GM12864 (cell line): Measurements from ENCODE around the gene CCSER1.
"Not testable (repeated sequence)": the region's sequence is repeated elsewhere in the genome, so short reads cannot be mapped to it uniquely, and the experiment has no call there.

Source experiments
- DNase-seq: peaks from one replicate; pipeline ENCODE4 v3.0.0-alpha.2; 2011; ENCODE audit warnings: low read depth
- H3K4me3 ChIP-seq: 2 replicates; pipeline ENCODE4 v1.5.1; 2011; ENCODE audit warnings: mild to moderate bottlenecking, low read depth, low read length, control low read depth
- CTCF ChIP-seq: IDR thresholded peaks from 2 replicates; pipeline ENCODE4 v1.5.1; 2011; ENCODE audit warnings: low read depth, mild to moderate bottlenecking, moderate library complexity, low read length, control low read depth, inconsistent platforms; ENCODE audit errors: missing control alignments

CCSER1 gene

GRCh38 chr4:91257721-91258120, 1130.5 kb downstream of the CCSER1 start:
- no peak for DNase-seq

GRCh38 chr4:91258326-91258725, 1131.1 kb downstream of the CCSER1 start:
- TF ChIP-seq CTCF, result no peak
- no peak for DNase-seq
- no peak overlapping the region for H3K4me3 ChIP-seq

More at GRCh38 chr4:91257721-91258120, 1130.5 kb downstream of the CCSER1 start:
- no peak for TF ChIP-seq CTCF
- no peak overlapping the region for H3K4me3 ChIP-seq

GRCh38 chr4:91267543-91267942, 1140.3 kb downstream of the CCSER1 start:
- H3K4me3 ChIP-seq, result no peak overlapping the region
- TF ChIP-seq CTCF, result no peak
- no peak for DNase-seq

- not testable (repeated sequence) for DNase-seq, H3K4me3 ChIP-seq
Observed at GRCh38 chr4:91268481-91268880, 1141.3 kb downstream of the CCSER1 start.

GRCh38 chr4:91268913-91269312, 1141.7 kb downstream of the CCSER1 start:
- DNase-seq, result no peak
- no peak overlapping the region for H3K4me3 ChIP-seq
- TF ChIP-seq CTCF, result no peak

GRCh38 chr4:91279899-91280298, 1152.7 kb downstream of the CCSER1 start:
- DNase-seq, result no peak

GRCh38 chr4:91280551-91281290, 1153.5 kb downstream of the CCSER1 start:
- no peak overlapping the region for H3K4me3 ChIP-seq
- no peak for TF ChIP-seq CTCF
- DNase-seq, result no peak

More at GRCh38 chr4:91279899-91280298, 1152.7 kb downstream of the CCSER1 start:
- no peak overlapping the region for H3K4me3 ChIP-seq
- no peak for TF ChIP-seq CTCF
